Activated T-cell treated with anti-CD3 and anti-CD28 coated beads, Interleukin-2, amount 50 U/mL, for 24 hours (primary cell): ENCODE results near the gene PRDX4.
A peak's percentile ranks its signal among the peaks of the same experiment; 100 is the strongest.
"Not testable (repeated sequence)": the region's sequence is repeated elsewhere in the genome, so short reads cannot be mapped to it uniquely, and the experiment has no call there.

Experiments used
- DNase-seq: peaks from one replicate; pipeline ENCODE4 v3.0.0-alpha.2; 2020
- H3K27ac Mint-ChIP-seq: 2 replicates; pipeline ENCODE4 v1.8.0; 2020; ENCODE audit warnings: mild to moderate bottlenecking, mixed read lengths
- H3K27me3 Mint-ChIP-seq: 2 replicates; pipeline ENCODE4 v1.8.0; 2020; ENCODE audit warnings: mixed read lengths
- H3K36me3 Mint-ChIP-seq: 2 replicates; pipeline ENCODE4 v1.8.0; 2020; ENCODE audit warnings: low read depth, mixed read lengths
- H3K4me1 Mint-ChIP-seq: 2 replicates; pipeline ENCODE4 v1.8.0; 2020; ENCODE audit warnings: low read depth, mixed read lengths
- H3K4me3 Mint-ChIP-seq: 2 replicates; pipeline ENCODE4 v1.8.0; 2020; ENCODE audit warnings: mild to moderate bottlenecking, moderate library complexity, mixed read lengths
- H3K9me3 Mint-ChIP-seq: 2 replicates; pipeline ENCODE4 v1.8.0; 2020; ENCODE audit warnings: mixed read lengths

Gene PRDX4

DNA sequence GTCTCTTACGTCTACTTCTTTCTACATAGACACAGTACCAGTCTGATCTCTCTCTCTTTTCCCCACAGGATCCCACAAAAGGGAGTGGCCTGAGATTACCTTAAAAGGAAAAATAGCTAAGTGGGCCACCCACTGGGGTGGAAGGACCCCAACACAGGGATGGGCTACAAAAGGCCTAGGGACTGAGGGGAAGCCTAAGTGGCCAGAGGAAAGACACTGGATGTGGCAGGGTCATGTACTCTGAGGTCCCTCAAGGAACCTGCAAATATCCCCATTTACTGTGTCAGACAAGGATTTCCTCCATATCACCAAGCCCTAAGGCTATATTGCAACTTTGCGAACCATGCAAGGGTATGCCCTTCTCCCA, 6.5 kb upstream of the PRDX4 start:
- H3K4me3 Mint-ChIP-seq: no peak overlapping the region
- H3K36me3 Mint-ChIP-seq: no peaks in the 10 kb centered on the region
- H3K27ac Mint-ChIP-seq: no peak overlapping the region
- no peak for DNase-seq
- H3K9me3 Mint-ChIP-seq: no peaks in the 10 kb centered on the region
- H3K4me1 Mint-ChIP-seq: peaks cover 31% of the 10 kb centered on the region
- H3K27me3 Mint-ChIP-seq: peaks cover 26% of the 10 kb centered on the region

DNA sequence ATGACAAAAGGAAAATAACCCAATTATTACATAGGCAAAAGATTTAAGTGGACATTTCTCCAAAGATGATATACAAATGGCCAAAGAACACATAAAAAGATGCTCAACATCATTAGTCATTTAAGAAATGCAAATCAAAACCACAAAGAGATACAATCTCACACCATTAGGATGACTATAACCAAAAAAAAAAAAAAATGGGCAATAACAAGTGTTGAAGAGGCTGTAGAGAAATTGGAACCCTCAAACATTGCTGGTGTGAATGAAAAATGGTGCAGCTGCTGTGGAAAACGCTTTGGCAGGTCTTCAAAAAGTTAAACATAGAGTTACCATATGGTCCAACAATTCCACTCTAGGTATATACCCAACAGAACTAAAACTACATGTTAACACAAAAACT, 5.6 kb upstream of the PRDX4 start:
- Mint-ChIP-seq H3K27ac (peak overlapping the region; percentile 90), H3K27me3 (peaks cover 28% of the 10 kb centered on the region), H3K36me3 (no peaks in the 10 kb centered on the region), H3K4me1 (peaks cover 38% of the 10 kb centered on the region), H3K9me3 (no peaks in the 10 kb centered on the region), H3K4me3 (peak overlapping the region; percentile 21)
- no peak for DNase-seq

GRCh38 chrX:23662187-23662586, 5.1 kb upstream of the PRDX4 start:
- no peak for DNase-seq
- Mint-ChIP-seq H3K27ac (peak overlapping the region; percentile 90), H3K9me3 (no peaks in the 10 kb centered on the region), H3K4me1 (peaks cover 42% of the 10 kb centered on the region), H3K4me3 (peak overlapping the region; percentile 21), H3K36me3 (no peaks in the 10 kb centered on the region), H3K27me3 (peaks cover 30% of the 10 kb centered on the region)

DNA sequence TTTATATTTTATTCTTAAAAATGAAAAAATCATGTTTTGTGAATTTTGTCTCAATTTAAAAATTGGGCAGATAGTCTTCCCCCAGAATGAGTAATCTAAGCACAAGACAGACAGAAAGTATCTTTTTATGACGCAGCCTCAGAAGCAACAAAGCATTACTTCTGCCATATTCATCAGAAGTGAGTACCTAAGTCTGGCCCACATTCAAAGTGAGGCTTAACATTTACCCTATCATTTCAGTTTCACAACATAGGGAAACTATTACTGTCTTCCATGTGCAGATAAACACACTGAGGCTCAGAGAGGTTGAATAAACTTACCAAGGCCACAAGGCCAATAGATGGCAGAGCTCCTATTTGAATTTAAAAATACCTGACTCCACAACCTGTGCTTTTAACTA, 4.4 kb upstream of the PRDX4 start:
- peak overlapping the region; percentile 90 for H3K27ac Mint-ChIP-seq
- peaks cover under 1% of the 10 kb centered on the region for H3K36me3 Mint-ChIP-seq
- H3K4me1 Mint-ChIP-seq: peaks cover 42% of the 10 kb centered on the region
- no peaks in the 10 kb centered on the region for H3K9me3 Mint-ChIP-seq
- H3K27me3 Mint-ChIP-seq: peaks cover 30% of the 10 kb centered on the region
- H3K4me3 Mint-ChIP-seq: no peak overlapping the region
- no peak for DNase-seq

DNA sequence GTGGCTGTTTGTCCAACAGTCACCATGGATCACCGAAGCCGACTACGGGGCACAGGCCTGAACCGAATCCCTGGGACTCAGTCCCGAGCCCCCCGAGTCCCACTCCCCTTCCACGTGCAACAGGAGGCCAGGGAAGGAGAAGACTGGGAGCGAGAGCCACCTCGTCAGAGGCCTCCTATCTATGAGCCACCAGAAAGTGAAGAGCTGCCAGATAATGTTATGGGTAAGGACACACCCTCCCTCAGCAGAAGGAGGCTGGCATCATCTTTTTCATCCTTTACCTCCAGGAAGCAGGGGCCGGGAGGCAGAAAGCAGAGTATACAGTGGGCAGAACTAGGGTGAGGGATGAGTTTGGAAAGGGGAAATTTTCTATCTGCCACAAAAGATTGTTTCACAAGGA, 2.8 kb upstream of the PRDX4 start:
- peaks cover 22% of the 10 kb centered on the region for H3K27me3 Mint-ChIP-seq
- peaks cover 9% of the 10 kb centered on the region for H3K36me3 Mint-ChIP-seq
- H3K9me3 Mint-ChIP-seq: no peaks in the 10 kb centered on the region
- no peak overlapping the region for H3K27ac Mint-ChIP-seq
- peaks cover 50% of the 10 kb centered on the region for H3K4me1 Mint-ChIP-seq
- no peak overlapping the region for H3K4me3 Mint-ChIP-seq
- DNase-seq: no peak

DNA sequence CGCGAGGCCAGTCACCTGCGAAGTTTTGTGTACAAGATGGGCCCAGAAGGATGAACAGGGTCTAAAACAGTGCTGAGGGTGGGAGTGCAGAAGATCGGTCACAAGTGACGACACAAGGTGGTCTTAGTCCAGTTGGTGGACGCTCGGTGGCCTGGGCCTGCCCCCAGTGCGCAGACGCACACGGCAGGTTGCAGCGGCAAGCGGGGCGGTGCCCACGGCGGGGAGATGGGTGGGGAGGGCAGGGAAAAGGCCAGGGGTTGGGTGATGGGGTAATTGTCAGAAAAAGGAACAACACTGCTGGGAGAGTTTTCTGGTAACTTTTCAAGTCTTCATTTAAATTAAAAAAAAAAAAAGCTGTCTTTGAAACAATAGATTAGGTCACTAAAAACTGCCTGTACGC, 1.0 kb upstream of the PRDX4 start:
- Mint-ChIP-seq H3K4me1 (peaks cover 49% of the 10 kb centered on the region), H3K36me3 (peaks cover 10% of the 10 kb centered on the region), H3K27me3 (peaks cover 15% of the 10 kb centered on the region), H3K27ac (peak overlapping the region; percentile 76), H3K4me3 (peak overlapping the region; percentile 84), H3K9me3 (no peaks in the 10 kb centered on the region)
- no peak for DNase-seq

- peaks cover 29% of the 10 kb centered on the region for H3K36me3 Mint-ChIP-seq
- H3K4me1 Mint-ChIP-seq: peaks cover 37% of the 10 kb centered on the region
- H3K27ac Mint-ChIP-seq: peak overlapping the region; percentile 94
- H3K4me3 Mint-ChIP-seq: peak overlapping the region; percentile 84
- H3K27me3 Mint-ChIP-seq: peaks cover 19% of the 10 kb centered on the region
- DNase-seq: no peak
- no peaks in the 10 kb centered on the region for H3K9me3 Mint-ChIP-seq
Measured at GRCh38 chrX:23668335-23668734, 1.0 kb downstream of the PRDX4 start.

DNA sequence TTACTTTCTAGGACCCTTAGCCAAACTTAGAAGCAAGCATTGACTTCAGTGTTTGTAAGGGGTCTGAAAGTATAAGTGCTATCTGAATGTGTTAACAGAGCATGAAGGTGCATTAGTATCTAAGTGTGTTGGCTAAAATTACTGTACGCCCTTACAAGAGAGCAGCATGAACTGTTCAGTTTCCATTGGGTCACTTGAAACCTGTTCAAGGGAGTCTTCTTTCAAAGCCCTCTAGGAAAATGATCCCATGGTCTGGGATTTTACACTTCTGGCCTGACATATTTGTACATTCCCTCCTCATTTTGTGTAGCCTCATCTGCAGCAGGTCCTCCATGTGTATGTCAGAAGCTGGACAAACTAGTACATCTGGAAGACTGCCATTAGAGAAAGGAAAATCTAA, 3.2 kb downstream of the PRDX4 start:
- Mint-ChIP-seq H3K4me3 (no peak overlapping the region), H3K4me1 (peaks cover 28% of the 10 kb centered on the region), H3K36me3 (peaks cover 44% of the 10 kb centered on the region), H3K27ac (no peak overlapping the region), H3K9me3 (no peaks in the 10 kb centered on the region), H3K27me3 (peaks cover 21% of the 10 kb centered on the region)
- no peak for DNase-seq

- DNase-seq: no peak
- Mint-ChIP-seq H3K4me1 (peaks cover 25% of the 10 kb centered on the region), H3K9me3 (no peaks in the 10 kb centered on the region), H3K27me3 (peaks cover 12% of the 10 kb centered on the region), H3K36me3 (peaks cover 57% of the 10 kb centered on the region), H3K4me3 (no peak overlapping the region), H3K27ac (peak overlapping the region; percentile 50)
Measured at GRCh38 chrX:23673108-23673507, 5.8 kb downstream of the PRDX4 start.

- peaks cover 61% of the 10 kb centered on the region for H3K36me3 Mint-ChIP-seq
- not testable (repeated sequence) for H3K9me3 Mint-ChIP-seq, DNase-seq, H3K4me3 Mint-ChIP-seq, H3K27me3 Mint-ChIP-seq, H3K27ac Mint-ChIP-seq
- peaks cover 13% of the 10 kb centered on the region for H3K4me1 Mint-ChIP-seq
Measured at GRCh38 chrX:23676486-23676885, 9.2 kb downstream of the PRDX4 start.

DNA sequence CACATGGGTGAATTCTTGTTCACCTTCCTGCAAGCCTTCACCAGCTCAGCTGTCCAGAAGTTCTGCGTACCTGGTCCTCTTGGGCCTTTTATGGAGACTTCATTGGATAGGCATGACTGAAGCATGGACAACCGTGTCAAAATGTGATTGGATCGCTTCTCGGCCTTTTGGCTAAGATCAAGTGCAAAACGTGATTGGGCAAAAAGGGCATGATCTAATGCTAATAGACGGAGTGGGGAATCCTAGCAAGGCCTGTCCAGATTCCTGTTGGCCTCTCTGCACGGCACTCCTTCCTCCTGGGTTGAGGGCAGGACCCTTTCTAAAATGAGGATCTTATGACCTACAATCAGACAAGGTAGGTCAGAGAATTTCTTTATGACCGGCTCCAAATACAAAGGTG, 24.9 kb downstream of the PRDX4 start:
- Mint-ChIP-seq H3K36me3 (peaks cover 5% of the 10 kb centered on the region), H3K27ac (no peak overlapping the region), H3K4me1 (no peaks in the 10 kb centered on the region), H3K27me3 (peaks cover 7% of the 10 kb centered on the region), H3K4me3 (no peak overlapping the region), H3K9me3 (no peaks in the 10 kb centered on the region)
- DNase-seq: no peak

DNA sequence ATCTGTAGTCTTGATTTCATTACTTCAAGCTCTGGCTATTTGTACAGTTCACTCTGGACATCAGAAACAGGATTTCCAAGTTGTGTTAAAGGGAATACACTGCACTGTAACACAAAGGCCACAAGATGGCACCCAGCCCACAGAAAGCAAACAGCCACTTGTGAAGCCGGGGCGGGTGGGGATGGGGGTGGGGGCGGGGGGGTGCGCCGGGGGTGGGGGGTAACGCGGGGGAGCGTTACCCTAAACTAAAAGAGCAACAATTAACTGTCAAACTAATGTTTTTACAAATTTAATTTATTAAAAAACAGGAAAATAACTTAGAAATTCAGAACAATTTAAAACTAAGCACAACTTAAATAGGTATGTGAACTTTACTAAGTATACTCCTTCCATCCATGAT, 27.3 kb downstream of the PRDX4 start:
- Mint-ChIP-seq H3K9me3 (no peaks in the 10 kb centered on the region), H3K36me3 (no peaks in the 10 kb centered on the region), H3K27me3 (peaks cover 8% of the 10 kb centered on the region), H3K4me1 (peaks cover 3% of the 10 kb centered on the region), H3K27ac (no peak overlapping the region), H3K4me3 (no peak overlapping the region)
- peak; percentile 37 for DNase-seq

DNA sequence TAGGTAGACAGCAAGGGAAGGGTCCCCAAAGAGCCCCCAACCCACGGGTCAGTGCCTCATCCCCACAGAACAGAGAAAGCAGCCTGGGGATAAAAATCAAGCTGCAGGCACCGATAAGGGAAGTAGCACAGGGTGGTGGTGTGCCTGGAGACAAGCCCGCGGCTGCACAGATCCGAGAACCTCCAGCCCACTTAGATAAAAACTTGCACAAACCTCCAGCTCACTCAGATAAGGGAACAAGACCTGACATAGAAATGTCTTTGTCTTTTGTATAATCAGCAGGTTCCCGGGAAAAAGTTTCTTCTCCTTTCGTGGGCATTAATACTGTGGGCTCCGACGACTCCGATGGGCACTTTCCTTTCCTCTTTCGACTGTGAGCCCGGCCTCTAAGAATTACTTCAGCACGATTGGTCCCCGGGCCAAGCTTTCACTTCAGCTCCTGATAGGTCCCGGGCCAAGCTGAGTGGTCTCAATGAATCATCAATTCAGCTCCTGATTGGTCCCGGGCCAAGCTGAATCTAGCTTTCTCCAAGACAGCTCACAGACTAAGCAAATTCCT, 32.4 kb downstream of the PRDX4 start:
- peak overlapping the region; percentile 76 for H3K4me3 Mint-ChIP-seq

GRCh38 chrX:23704673-23705206, 37.4 kb downstream of the PRDX4 start:
- Mint-ChIP-seq H3K9me3 (no peaks in the 10 kb centered on the region), H3K4me1 (peaks cover 12% of the 10 kb centered on the region), H3K27me3 (peaks cover 4% of the 10 kb centered on the region), H3K36me3 (peaks cover 54% of the 10 kb centered on the region), H3K27ac (peak overlapping the region; percentile 56), H3K4me3 (no peak overlapping the region)
- no peak for DNase-seq

More for the DNA sequence above, 32.4 kb downstream of the PRDX4 start:
- Mint-ChIP-seq H3K4me1 (peaks cover 8% of the 10 kb centered on the region), H3K9me3 (no peaks in the 10 kb centered on the region), H3K36me3 (peaks cover 22% of the 10 kb centered on the region), H3K27ac (peak overlapping the region; percentile 76), H3K27me3 (peaks cover 8% of the 10 kb centered on the region)
- peak; percentile 46 for DNase-seq

DNA sequence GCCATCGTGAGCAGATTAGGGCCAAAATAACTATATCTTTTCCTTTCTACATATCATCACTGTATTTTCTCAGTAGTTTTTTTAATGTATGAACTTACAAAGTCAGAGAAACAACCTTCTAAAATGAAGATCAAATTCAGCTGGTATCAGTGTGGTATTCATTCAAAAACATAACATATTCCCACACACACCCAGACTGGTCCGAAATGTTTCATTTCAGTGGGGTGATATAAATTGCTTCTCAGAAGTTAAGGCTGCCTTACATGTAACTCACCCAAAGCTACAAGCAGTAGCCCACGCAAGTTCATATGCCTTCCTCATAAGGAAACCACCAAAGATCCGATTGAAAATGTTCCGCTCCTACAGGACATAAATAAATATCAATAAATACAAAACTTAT, 37.9 kb downstream of the PRDX4 start:
- Mint-ChIP-seq H3K9me3 (no peaks in the 10 kb centered on the region), H3K27ac (peak overlapping the region; percentile 56), H3K27me3 (peaks cover 4% of the 10 kb centered on the region), H3K4me3 (no peak overlapping the region), H3K4me1 (peaks cover 11% of the 10 kb centered on the region), H3K36me3 (peaks cover 56% of the 10 kb centered on the region)
- DNase-seq: no peak
